ENCODE data around the gene VSIG8.

VSIG8 gene

GRCh38 chr1:159882527-159882862 lies 20.0 kb upstream of the VSIG8 start:
- DNase-seq, result no peak

GRCh38 chr1:159881622-159882526 lies 19.4 kb upstream of the VSIG8 start:
- DNase-seq, result no peak

- no peak for DNase-seq
Measured at GRCh38 chr1:159880430-159880829, 18.0 kb upstream of the VSIG8 start.

- no peak for DNase-seq
Measured at GRCh38 chr1:159879977-159880376, 17.5 kb upstream of the VSIG8 start.

- DNase-seq, result no peak
Measured at GRCh38 chr1:159879136-159879535, 16.7 kb upstream of the VSIG8 start.

GRCh38 chr1:159877695-159878444 lies 15.4 kb upstream of the VSIG8 start:
- DNase-seq, result no peak

GRCh38 chr1:159873530-159874143 lies 11.2 kb upstream of the VSIG8 start:
- no peak for DNase-seq

- no peak for DNase-seq
Measured at GRCh38 chr1:159872891-159873290, 10.4 kb upstream of the VSIG8 start.

- no peak for DNase-seq
Measured at GRCh38 chr1:159870704-159871103, 8.2 kb upstream of the VSIG8 start.

- no peak for DNase-seq
Measured at GRCh38 chr1:159869607-159870006, 7.2 kb upstream of the VSIG8 start.

- DNase-seq, result no peak
Measured at GRCh38 chr1:159869173-159869572, 6.7 kb upstream of the VSIG8 start.

- DNase-seq, result no peak
Measured at GRCh38 chr1:159868766-159869165, 6.3 kb upstream of the VSIG8 start.

- DNase-seq, result no peak
Measured at GRCh38 chr1:159867664-159868026, 5.2 kb upstream of the VSIG8 start.

GRCh38 chr1:159866905-159867663 lies 4.6 kb upstream of the VSIG8 start:
- DNase-seq, result no peak

GRCh38 chr1:159866066-159866465 lies 3.6 kb upstream of the VSIG8 start:
- no peak for DNase-seq

- no peak for DNase-seq
Measured at GRCh38 chr1:159864262-159864661, 1.8 kb upstream of the VSIG8 start.

GRCh38 chr1:159862031-159862430 lies 426 bp downstream of the VSIG8 start:
- no peak for DNase-seq

GRCh38 chr1:159861218-159861617 lies 1.2 kb downstream of the VSIG8 start:
- DNase-seq, result no peak

GRCh38 chr1:159860456-159860855 lies 2.0 kb downstream of the VSIG8 start:
- DNase-seq, result no peak

- no peak for DNase-seq
Measured at GRCh38 chr1:159859767-159860322, 2.6 kb downstream of the VSIG8 start.

- DNase-seq, result no peak
Measured at GRCh38 chr1:159857889-159858288, 4.6 kb downstream of the VSIG8 start.

GRCh38 chr1:159856576-159856975 lies 5.9 kb downstream of the VSIG8 start:
- no peak for DNase-seq

GRCh38 chr1:159855709-159856108 lies 6.7 kb downstream of the VSIG8 start:
- DNase-seq, result no peak
